DND-41 (cell line): Measurements from ENCODE around the gene ADCY10.

ENCODE experiments used
- ATAC-seq: fragments of 200-7000 bp; cut with Tn5 transposase; 3 replicates; pipeline ENCODE4 v1.9.1; 2021; ENCODE audit warnings: low read depth; ENCODE audit not compliant: insufficient read depth
- DNase-seq: peaks from one replicate; pipeline ENCODE4 v3.0.0-alpha.2; 2020
- H2AFZ ChIP-seq: 2 replicates; pipeline ENCODE4 v1.6.0; 2012; ENCODE audit warnings: low read depth, low read length
- H3K27ac ChIP-seq: 2 replicates; pipeline ENCODE4 v1.5.1; 2012; ENCODE audit warnings: low read length, inconsistent platforms
- H3K27me3 ChIP-seq: fragments of 200-600 bp; sonication (generic); 2 replicates; pipeline ENCODE4 v1.6.0; 2012; ENCODE audit warnings: low read length, mild to moderate bottlenecking, inconsistent platforms; ENCODE audit not compliant: insufficient read depth, poor library complexity
- H3K36me3 ChIP-seq: 2 replicates; pipeline ENCODE4 v1.5.1; 2012; ENCODE audit warnings: low read length, inconsistent platforms; ENCODE audit not compliant: insufficient read depth
- H3K4me1 ChIP-seq: 2 replicates; pipeline ENCODE4 v1.5.1; 2012; ENCODE audit warnings: mild to moderate bottlenecking, low read length; ENCODE audit not compliant: insufficient read depth
- H3K4me2 ChIP-seq: 2 replicates; pipeline ENCODE4 v1.6.0; 2012; ENCODE audit warnings: mild to moderate bottlenecking, moderate library complexity, low read length, inconsistent platforms; ENCODE audit not compliant: insufficient read depth
- H3K4me3 ChIP-seq, 2 experiments: fragments of 200-600 bp in 1 of 2; shearing (Covaris generic) in 1 of 2; 2 replicates each; pipeline ENCODE4 v1.5.1; 2012 to 2016; ENCODE audit warnings: inconsistent platforms in 2 of 2, low read length in 2 of 2, mild to moderate bottlenecking in 2 of 2, low read depth in 1 of 2, moderate library complexity in 1 of 2
- H3K79me2 ChIP-seq: 2 replicates; pipeline ENCODE4 v1.6.0; 2012; ENCODE audit warnings: low read length, inconsistent platforms; ENCODE audit not compliant: insufficient read depth
- H3K9ac ChIP-seq: 2 replicates; pipeline ENCODE4 v1.6.0; 2012; ENCODE audit warnings: low read depth, mild to moderate bottlenecking, inconsistent platforms, low read length, moderate library complexity
- H3K9me3 ChIP-seq: 2 replicates; pipeline ENCODE4 v1.5.1; 2012; ENCODE audit warnings: low read length, moderate library complexity, mild to moderate bottlenecking, inconsistent platforms; ENCODE audit not compliant: insufficient read depth, severe bottlenecking
- H4K20me1 ChIP-seq: 2 replicates; pipeline ENCODE4 v1.6.0; 2012; ENCODE audit warnings: low read length; ENCODE audit not compliant: insufficient read depth
- CTCF ChIP-seq: IDR thresholded peaks from 2 replicates; pipeline ENCODE4 v1.5.1; 2012; ENCODE audit warnings: borderline replicate concordance, low read length, moderate library complexity, mild to moderate bottlenecking; ENCODE audit not compliant: poor library complexity, severe bottlenecking; ENCODE audit errors: extremely low read depth
- EZH2 ChIP-seq: IDR thresholded peaks from 3 replicates; pipeline ENCODE4 v1.6.1; 2012; ENCODE audit warnings: borderline replicate concordance, low read depth, mild to moderate bottlenecking, moderate library complexity, low read length, inconsistent platforms; ENCODE audit not compliant: severe bottlenecking

Gene ADCY10

GRCh38 chr1:167841530-167841929 lies 72.4 kb downstream of the ADCY10 start:
- no peaks in the 10 kb centered on the region for H3K27me3 ChIP-seq
- H3K9me3 ChIP-seq: no peaks in the 10 kb centered on the region
- H3K9ac ChIP-seq: no peak overlapping the region
- no peaks in the 10 kb centered on the region for H4K20me1 ChIP-seq
- H3K4me1 ChIP-seq: peaks cover 5% of the 10 kb centered on the region
- H3K36me3 ChIP-seq: no peaks in the 10 kb centered on the region
- no peaks in the 10 kb centered on the region for H3K79me2 ChIP-seq
- no peak overlapping the region for H3K27ac ChIP-seq
- H3K4me3 ChIP-seq: no peak overlapping the region
- no peak for ATAC-seq
- no peak for DNase-seq
- no peak overlapping the region for H3K4me2 ChIP-seq
- TF ChIP-seq CTCF: no peak
- no peak overlapping the region for H2AFZ ChIP-seq

DNA sequence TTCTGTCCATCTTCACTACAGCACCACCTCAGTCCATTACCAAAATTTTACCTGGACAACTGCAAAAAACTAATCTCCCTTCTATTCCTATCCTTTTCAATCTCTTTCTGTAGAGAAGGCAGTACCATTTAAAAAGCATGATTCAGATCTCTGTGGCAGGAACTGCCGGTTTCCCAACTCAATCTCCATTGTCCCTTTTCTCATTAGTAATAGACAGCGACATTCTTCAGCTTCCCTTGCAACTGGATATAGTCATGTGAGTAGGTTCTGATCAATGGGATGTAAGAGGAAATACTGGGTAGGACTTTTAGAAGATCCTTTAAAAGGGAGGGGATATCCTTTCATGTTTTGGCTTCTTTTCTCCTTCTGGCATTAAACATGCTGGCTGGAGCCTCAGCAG lies 74.9 kb downstream of the ADCY10 start:
- H3K4me2 ChIP-seq: no peak overlapping the region
- no peak for TF ChIP-seq EZH2
- no peak for TF ChIP-seq CTCF

DNA sequence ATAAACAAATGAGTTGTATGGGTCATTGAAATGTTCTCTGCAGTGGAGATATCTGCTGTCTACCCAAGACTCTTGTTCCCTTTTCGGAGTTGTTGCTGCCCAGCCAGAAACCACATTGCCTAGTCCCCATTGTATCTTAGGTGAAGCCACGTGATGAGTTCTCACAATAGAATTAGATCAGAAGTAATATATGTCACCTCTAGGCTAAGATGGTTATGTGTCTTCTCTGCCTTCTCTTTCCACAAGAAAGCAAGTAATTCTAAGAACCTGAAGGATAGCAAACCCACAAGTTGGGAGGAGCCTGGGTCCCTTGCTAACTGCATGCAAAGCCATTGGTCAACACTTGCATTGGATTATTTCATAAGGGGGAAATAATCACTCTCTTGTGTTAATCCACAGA lies 76.6 kb downstream of the ADCY10 start:
- Histone ChIP-seq H3K9ac (no peak overlapping the region), H3K4me1 (peaks cover 5% of the 10 kb centered on the region), H3K4me2 (no peak overlapping the region), H2AFZ (no peak overlapping the region), H3K4me3 (no peak overlapping the region), H3K36me3 (no peaks in the 10 kb centered on the region), H3K27me3 (no peaks in the 10 kb centered on the region), H3K79me2 (no peaks in the 10 kb centered on the region), H3K27ac (no peak overlapping the region), H4K20me1 (no peaks in the 10 kb centered on the region), H3K9me3 (no peaks in the 10 kb centered on the region)
- ATAC-seq: peak; percentile 87
- TF ChIP-seq CTCF (no peak), EZH2 (no peak)
- peak; percentile 52 for DNase-seq

More for the DNA sequence above, 74.9 kb downstream of the ADCY10 start:
- ATAC-seq: no peak
- Histone ChIP-seq H4K20me1 (no peaks in the 10 kb centered on the region), H2AFZ (no peak overlapping the region), H3K27me3 (no peaks in the 10 kb centered on the region), H3K9me3 (no peaks in the 10 kb centered on the region), H3K4me1 (peaks cover 5% of the 10 kb centered on the region), H3K27ac (no peak overlapping the region), H3K36me3 (no peaks in the 10 kb centered on the region), H3K9ac (no peak overlapping the region), H3K4me3 (no peak overlapping the region), H3K79me2 (no peaks in the 10 kb centered on the region)
- no peak for DNase-seq

DNA sequence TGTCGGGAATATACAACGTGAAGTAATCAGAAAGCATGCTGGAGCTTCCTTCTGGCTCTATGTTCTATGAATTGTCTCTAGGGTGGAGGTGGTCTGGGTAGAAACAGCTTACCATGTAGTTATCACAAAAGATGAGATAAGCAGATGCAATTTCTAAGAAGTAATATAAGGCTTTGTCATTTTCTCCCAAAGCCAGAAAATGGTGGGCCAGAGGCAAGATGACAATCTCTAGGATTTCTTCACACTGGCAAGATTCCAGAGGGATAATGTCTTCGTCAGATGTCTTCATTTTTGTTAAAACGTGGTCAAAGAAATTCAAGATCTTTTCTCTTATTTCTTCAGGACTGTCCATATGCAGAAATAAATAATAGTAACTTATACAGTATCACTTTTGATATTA lies 77.7 kb downstream of the ADCY10 start:
- no peak for DNase-seq
- no peaks in the 10 kb centered on the region for H3K79me2 ChIP-seq
- TF ChIP-seq EZH2: no peak
- TF ChIP-seq CTCF: no peak

More for the DNA sequence above, 77.7 kb downstream of the ADCY10 start:
- ATAC-seq: no peak
- no peak overlapping the region for H3K9ac ChIP-seq
- no peak overlapping the region for H3K4me3 ChIP-seq
- H3K27me3 ChIP-seq: no peaks in the 10 kb centered on the region
- H3K4me1 ChIP-seq: peaks cover 5% of the 10 kb centered on the region
- H3K36me3 ChIP-seq: no peaks in the 10 kb centered on the region
- no peak overlapping the region for H3K4me2 ChIP-seq
- no peak overlapping the region for H2AFZ ChIP-seq
- no peaks in the 10 kb centered on the region for H3K9me3 ChIP-seq
- no peak overlapping the region for H3K27ac ChIP-seq
- no peaks in the 10 kb centered on the region for H4K20me1 ChIP-seq
